ENCODE results near the gene PPP5C. TPM values are rescaled to one million over a fixed set of nuclear protein-coding genes. Genes with fewer than 3 reads are reported as not detected.

The PPP5C gene
- total and polyA plus RNA-seq, 9 of the 15 experiments (the other 6 are each of a cell fraction or from before 2014, with no cell fraction given): 1.9 to 166 (median 108) TPM

GRCh38 chr19:46426035-46426505 lies 79.2 kb downstream of the PPP5C start:
- ChIA-PET CTCF (ENCODE audit: low intra/inter-chr PET ratio) (interaction anchor here (0.7 kb wide), 1 partner anchor 22 kb away, joined by 6 read pairs; no protein-coding TSS in a partner anchor), POLR2A (no interaction called here)
- Histone ChIP-seq H3K4me2 (ENCODE audit: insufficient read depth, low read length) (peak overlapping the region; percentile 43; the same call in 1 of the 2 replicates), H3K9me1 (ENCODE audit: control insufficient read depth, insufficient read depth, low read length) (no peaks in the 10 kb centered on the region), H3K4me3 (no peak overlapping the region), H3K4me1 (replicated peaks in 1 of 2; ENCODE audit: control insufficient read depth in 2 of 2, insufficient read depth in 2 of 2, low read length in 2 of 2) (peaks cover 2 to 19% of the 10 kb centered on the region in 2 experiments; a peak in 2 of 5 replicates), H3K27me3 (ENCODE audit: control insufficient read depth in 2 of 2, insufficient read depth in 2 of 2, low read length in 2 of 2) (peaks cover 34 to 43% of the 10 kb centered on the region in 2 experiments), H2AFZ (ENCODE audit: low read depth, low read length) (peak overlapping the region; percentile 58), H3K9ac (ENCODE audit: insufficient read depth in 1 of 2, low read depth in 2 of 2, low read length in 2 of 2) (peak overlapping the region in 1 of 2 experiments; percentile 55; a peak in 1 of 4 replicates), H4K20me1 (replicated peaks; ENCODE audit: control insufficient read depth, insufficient read depth, low read length) (no peaks in the 10 kb centered on the region; the same call in 1 of the 2 replicates), H3K79me2 (ENCODE audit: control insufficient read depth, insufficient read depth, low read length) (no peaks in the 10 kb centered on the region), H3K9me3 (replicated peaks; ENCODE audit: control insufficient read depth, insufficient read depth, low read depth, low read length) (no peaks in the 10 kb centered on the region), H3K36me3 (ENCODE audit: control insufficient read depth, insufficient read depth, low read length) (no peaks in the 10 kb centered on the region), H3K27ac (ENCODE audit: extremely low read depth, low read depth, low read length) (no peak overlapping the region)
- DNase-seq (ENCODE audit: extremely low read depth in 1 of 4, low spot score in 3 of 4) (no peak), ATAC-seq (peak; percentile 22; the same call in 1 of the 3 replicates), FAIRE-seq (no peak)
- in situ Hi-C loops (cut with MboI) (no loop called here), intact Hi-C loops (cut with micrococcal nuclease) (no loop called here)
- peak; percentile 72 for TF ChIP-seq NFIC (IDR thresholded peaks at IDR 0.05)
- no peak for TF ChIP-seq PBX2 (CRISPR knock-in tag; IDR thresholded peaks at IDR 0.05; ENCODE audit: low read depth)
- TF ChIP-seq PBX2 (tag; conservative IDR thresholded peaks at IDR 0.05; ENCODE audit: low read depth): peak; percentile 32; the same call in 1 of the 2 replicates
- no peak for TF ChIP-seq FOXK1 (CRISPR knock-in tag; IDR thresholded peaks at IDR 0.05; ENCODE audit: borderline replicate concordance)
- TF ChIP-seq MEIS2 (IDR thresholded peaks at IDR 0.05; ENCODE audit: partially characterized antibody): peak; percentile 56
- TF ChIP-seq RBM17 (IDR thresholded peaks at IDR 0.05; ENCODE audit: borderline replicate concordance, low read depth, low read length): no peak
- 28% methylated on average over 10 of the region's 10 CpGs for WGBS (ENCODE audit: insufficient coverage, low coverage, missing lambda C conversion rate)
- no TSS peak for BruUV-seq (replicated peaks)
